Ishikawa (cell line): ENCODE data around the gene C2CD3.

Source experiments
- EP300 ChIP-seq: IDR thresholded peaks from 2 replicates; pipeline ENCODE4 v1.6.1; 2012; ENCODE audit warnings: borderline replicate concordance
- TAF1 ChIP-seq: IDR thresholded peaks from 2 replicates; pipeline ENCODE4 v1.6.1; 2012; ENCODE audit warnings: low read depth, mild to moderate bottlenecking

DNA sequence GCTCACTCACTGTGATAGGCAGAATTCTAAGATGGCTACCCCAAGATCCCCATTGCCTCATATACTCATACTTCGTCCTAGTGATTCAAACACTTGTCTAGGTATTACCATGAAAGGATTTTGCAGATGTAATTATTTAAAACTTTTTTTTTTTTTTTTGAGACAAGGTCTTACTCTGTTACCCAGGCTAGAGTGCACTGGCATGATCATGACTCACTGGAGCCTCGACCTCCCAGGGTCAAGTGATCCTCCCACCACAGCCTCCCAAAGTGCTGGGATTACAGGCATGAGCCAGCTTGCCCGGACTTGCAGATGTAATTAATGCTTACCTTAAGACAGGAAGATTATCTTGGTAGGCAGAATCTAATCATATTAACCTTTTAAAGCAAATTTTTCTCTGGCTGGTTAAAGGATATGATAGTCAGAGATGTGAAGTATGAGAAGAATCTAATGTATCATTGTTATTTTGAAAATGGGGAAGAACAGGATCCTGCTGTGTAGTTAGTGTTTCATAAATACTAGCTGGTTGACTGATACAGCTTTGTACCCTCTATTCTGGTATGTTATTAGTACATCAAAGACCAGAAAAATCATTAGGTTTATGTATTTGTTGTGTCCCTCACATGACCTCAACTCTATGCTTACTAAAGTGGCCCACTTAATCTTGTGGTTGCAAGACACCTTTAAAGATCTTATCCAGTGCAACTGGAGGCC is 35.5 kb downstream of the C2CD3 start:
- TF ChIP-seq EP300 (no peak), TAF1 (no peak)
